Kidney capillary endothelial cell (primary cell): ENCODE results near the gene PYHIN1.

Experiments
- DNase-seq: peaks from one replicate; pipeline ENCODE4 v3.0.0-alpha.2; 2018; ENCODE audit warnings: low spot score

PYHIN1 gene

GRCh38 chr1:159014851-159015250, 83.5 kb downstream of the PYHIN1 start:
- no peak for DNase-seq

GRCh38 chr1:159015440-159015909, 84.1 kb downstream of the PYHIN1 start:
- DNase-seq: peak; percentile 92

GRCh38 chr1:159023723-159024122, 92.4 kb downstream of the PYHIN1 start:
- DNase-seq: no peak

- no peak for DNase-seq
Observed at GRCh38 chr1:159025043-159025442, 93.7 kb downstream of the PYHIN1 start.
